Activated T-helper 2 cell treated with anti-CD3 and anti-CD28 coated beads, Interferon-gamma antibody, Interleukin-2, Interleukin-4, amounts not matched to agents 10 μg/mL and 5 μg/mL and 100 μg/mL, durations not matched to agents 14 hours and 24 hours and 36 hours (primary cell): ENCODE data around the gene MORN5. TPM values are rescaled to one million over a fixed set of nuclear protein-coding genes. Genes with fewer than 3 reads are reported as not detected.

Experiments
- DNase-seq: peaks from one replicate; pipeline ENCODE4 v3.0.0; 2021; ENCODE audit warnings: low spot score
- H3K27ac Mint-ChIP-seq: one replicate; pipeline ENCODE4 v1.8.0; 2021; ENCODE audit warnings: mixed read lengths
- H3K27me3 Mint-ChIP-seq: one replicate; pipeline ENCODE4 v1.8.0; 2021; ENCODE audit warnings: low read depth, mixed read lengths
- H3K36me3 Mint-ChIP-seq: one replicate; pipeline ENCODE4 v1.8.0; 2021; ENCODE audit warnings: low read depth, mixed read lengths
- H3K4me1 Mint-ChIP-seq: one replicate; pipeline ENCODE4 v1.8.0; 2021; ENCODE audit warnings: low read depth, mixed read lengths
- H3K4me3 Mint-ChIP-seq: one replicate; pipeline ENCODE4 v1.8.0; 2021; ENCODE audit warnings: low read depth, mild to moderate bottlenecking, moderate library complexity, mixed read lengths
- H3K9me3 Mint-ChIP-seq: one replicate; pipeline ENCODE4 v1.8.0; 2021; ENCODE audit warnings: mixed read lengths
- intact Hi-C: fragments of 100-400 bp; cut with micrococcal nuclease; formaldehyde crosslinking; loops from one replicate; pipeline ENCODE4 v1.15.1; 2023
- total RNA-seq: library from RNA; stranded (reverse); gene quantifications from 2 replicates; pipeline ENCODE4 v1.2.3, GENCODE V29; 2022

MORN5 gene
- total RNA-seq, 1 donor from 2014 or later, result not detected

DNA sequence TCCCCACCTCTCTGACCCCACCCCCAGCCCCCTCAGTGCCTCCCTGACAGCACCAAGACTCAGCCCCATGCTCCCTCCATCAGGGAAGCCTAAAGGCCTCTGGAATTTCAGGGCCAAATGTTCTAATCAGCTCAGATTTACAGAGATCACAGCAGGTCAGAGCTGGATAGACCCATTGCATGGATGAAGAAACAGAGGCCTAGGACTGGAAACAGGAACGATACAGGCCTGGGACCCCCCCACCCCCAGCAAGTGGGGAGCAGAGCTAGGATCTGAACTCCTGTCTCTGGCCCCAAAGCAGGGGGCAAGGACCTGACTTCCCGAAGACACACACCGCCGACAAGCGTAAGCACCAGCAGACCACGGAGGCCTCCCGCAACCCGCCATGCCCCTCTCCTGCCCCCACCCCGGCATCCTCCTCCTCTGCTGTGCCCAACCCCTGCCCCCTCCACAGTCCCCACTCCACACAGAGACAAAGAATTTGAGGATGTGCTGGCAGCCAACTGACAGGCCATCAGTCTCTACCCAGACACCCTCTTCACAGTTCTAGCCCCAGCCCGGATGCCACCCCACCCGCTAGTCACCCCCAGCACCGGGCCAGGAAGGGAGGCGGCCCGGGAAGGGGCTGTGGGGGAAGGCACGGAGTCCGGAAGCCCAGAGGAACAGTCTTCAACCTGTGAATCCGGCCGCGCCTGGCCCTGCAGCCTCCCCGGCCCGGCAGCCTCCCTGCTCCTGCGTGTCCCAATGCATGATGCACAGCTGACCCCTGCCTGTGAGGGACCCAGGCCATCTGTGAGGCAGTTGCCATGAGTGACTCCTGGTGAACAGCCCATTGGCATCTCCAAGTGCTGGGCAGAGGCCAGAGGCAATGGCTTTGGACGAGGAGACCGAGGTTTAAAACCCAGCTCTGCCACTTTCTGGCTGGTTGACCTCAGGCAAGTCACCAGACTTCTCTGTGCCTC is 31.4 kb upstream of the MORN5 start:
- no peak for DNase-seq
- peaks cover 5% of the 10 kb centered on the region for H3K4me1 Mint-ChIP-seq
- intact Hi-C loops, result no loop called here
- no peak overlapping the region for H3K27ac Mint-ChIP-seq
- H3K27me3 Mint-ChIP-seq, result peaks cover 34% of the 10 kb centered on the region
- no peak overlapping the region for H3K4me3 Mint-ChIP-seq
- H3K36me3 Mint-ChIP-seq, result no peaks in the 10 kb centered on the region
- no peaks in the 10 kb centered on the region for H3K9me3 Mint-ChIP-seq

DNA sequence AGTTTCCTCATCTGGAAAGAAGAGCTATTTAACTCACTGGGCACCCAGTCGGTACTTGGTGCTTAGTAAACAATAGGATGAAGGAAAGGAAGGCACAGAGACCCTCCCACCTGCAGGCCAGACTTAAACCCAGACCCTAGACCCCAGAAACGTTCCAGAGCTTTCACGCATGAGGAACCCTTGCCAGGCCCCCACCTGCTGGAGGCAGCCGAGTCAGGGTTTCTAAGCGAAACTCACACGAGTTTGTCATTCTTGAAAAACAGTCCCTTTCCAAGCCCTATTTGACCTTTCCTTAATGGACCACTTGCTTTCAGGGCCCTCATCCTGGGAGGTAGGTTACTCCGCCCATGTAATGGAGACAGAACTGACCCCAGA is 30.8 kb upstream of the MORN5 start:
- no peak overlapping the region for H3K27ac Mint-ChIP-seq
- H3K4me1 Mint-ChIP-seq, result peaks cover 5% of the 10 kb centered on the region
- H3K4me3 Mint-ChIP-seq, result no peak overlapping the region
- peaks cover 34% of the 10 kb centered on the region for H3K27me3 Mint-ChIP-seq
- H3K9me3 Mint-ChIP-seq, result no peaks in the 10 kb centered on the region
- intact Hi-C loops, result no loop called here
- H3K36me3 Mint-ChIP-seq, result no peaks in the 10 kb centered on the region
- no peak for DNase-seq

DNA sequence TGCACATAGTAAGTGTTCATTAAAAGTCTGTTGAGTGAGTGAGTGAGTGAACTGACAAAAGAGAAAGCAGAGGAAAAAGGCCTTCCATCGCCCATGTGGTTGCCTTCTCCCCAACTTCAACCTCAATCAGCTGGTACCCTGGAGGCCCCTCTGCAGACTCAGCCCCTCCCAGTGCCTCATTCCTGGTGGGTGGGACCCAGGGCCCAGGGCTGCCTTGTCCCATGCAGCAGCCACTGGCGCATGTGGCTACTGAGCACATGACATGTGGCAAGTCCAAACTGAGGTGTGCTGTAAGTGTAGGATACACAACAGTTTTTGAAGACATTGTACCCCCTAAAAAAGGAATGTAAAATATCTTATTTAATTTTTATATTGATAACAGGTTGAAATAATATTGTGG is 29.7 kb upstream of the MORN5 start:
- no peak overlapping the region for H3K4me3 Mint-ChIP-seq
- H3K27ac Mint-ChIP-seq, result no peak overlapping the region
- no peaks in the 10 kb centered on the region for H3K9me3 Mint-ChIP-seq
- no peak for DNase-seq
- intact Hi-C loops, result no loop called here
- peaks cover 5% of the 10 kb centered on the region for H3K4me1 Mint-ChIP-seq
- H3K36me3 Mint-ChIP-seq, result no peaks in the 10 kb centered on the region
- peaks cover 29% of the 10 kb centered on the region for H3K27me3 Mint-ChIP-seq

DNA sequence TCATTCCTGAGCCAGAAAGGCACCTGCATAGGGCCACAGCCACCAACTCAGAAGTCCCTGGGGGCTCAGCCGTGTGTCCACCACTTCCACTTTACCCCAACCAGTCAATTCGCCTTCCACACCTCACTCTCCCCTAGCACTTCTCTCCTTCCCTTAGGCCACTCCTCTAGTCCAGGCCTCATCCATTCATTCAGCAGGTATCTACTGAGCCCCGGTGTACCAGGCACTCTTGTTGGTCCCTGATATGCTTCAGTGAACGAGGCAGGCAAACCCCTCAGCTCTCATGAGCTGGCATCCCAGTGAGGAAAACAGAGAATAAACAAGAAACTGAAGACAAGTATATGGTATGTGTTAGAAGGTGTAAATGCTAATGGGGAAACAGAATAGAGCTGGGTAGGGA is 28.9 kb upstream of the MORN5 start:
- Mint-ChIP-seq H3K36me3 (no peaks in the 10 kb centered on the region), H3K9me3 (no peaks in the 10 kb centered on the region), H3K4me3 (no peak overlapping the region), H3K27ac (no peak overlapping the region), H3K4me1 (peaks cover 4% of the 10 kb centered on the region), H3K27me3 (peaks cover 22% of the 10 kb centered on the region)
- DNase-seq, result no peak
- intact Hi-C loops, result no loop called here

DNA sequence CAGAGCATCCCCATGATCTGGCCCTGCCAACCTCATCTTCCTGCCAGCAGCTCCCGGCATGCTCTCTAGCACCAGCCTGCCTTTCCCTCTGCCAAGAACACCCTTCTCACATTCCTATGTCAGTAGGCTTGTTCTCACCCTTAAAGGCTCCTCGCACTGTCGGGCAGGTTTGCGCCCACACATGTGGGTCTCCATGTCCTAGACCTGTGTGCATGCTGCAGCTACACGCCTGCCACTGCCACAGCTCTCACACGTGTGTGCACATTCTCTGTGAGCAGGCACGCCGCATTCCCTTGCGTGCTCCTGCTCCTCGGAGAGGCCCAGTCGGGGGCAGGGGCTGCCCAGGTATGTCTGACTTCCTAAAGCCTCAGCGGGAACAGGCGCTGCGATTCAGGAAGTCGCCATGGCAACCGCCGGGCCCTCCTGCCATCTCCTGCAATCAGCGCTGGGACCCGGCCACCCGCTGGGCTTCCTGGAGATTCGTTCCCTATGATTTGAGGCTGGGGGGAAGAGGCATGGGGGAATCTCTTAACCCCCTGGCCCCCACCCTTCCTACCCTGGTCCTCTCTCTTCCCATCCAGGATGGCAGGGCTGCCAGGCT is 28.2 kb upstream of the MORN5 start:
- Mint-ChIP-seq H3K36me3 (no peaks in the 10 kb centered on the region), H3K4me3 (no peak overlapping the region), H3K4me1 (no peaks in the 10 kb centered on the region), H3K27ac (no peak overlapping the region), H3K9me3 (no peaks in the 10 kb centered on the region), H3K27me3 (peaks cover 15% of the 10 kb centered on the region)
- intact Hi-C loops, result no loop called here
- DNase-seq, result no peak

DNA sequence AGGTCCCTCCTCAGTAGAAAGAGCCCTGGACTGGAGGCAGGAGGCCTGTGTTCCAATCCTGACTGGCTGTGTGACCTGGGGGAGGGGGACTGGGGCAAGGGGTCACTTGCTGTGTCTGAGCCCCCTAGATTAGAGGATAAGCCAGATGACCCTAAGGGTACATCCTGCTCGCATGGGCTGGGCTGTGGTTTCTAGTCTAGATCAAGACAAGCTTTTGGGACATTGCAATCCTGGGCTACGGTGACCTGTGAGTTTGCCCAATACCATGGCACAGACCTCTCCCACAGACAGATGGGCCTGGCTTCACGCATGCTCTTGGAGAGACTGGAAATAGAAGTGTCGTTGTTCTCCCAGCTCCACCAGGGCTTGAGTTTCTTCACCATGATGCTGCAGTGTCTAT is 27.2 kb upstream of the MORN5 start:
- no peak overlapping the region for H3K4me3 Mint-ChIP-seq

DNA sequence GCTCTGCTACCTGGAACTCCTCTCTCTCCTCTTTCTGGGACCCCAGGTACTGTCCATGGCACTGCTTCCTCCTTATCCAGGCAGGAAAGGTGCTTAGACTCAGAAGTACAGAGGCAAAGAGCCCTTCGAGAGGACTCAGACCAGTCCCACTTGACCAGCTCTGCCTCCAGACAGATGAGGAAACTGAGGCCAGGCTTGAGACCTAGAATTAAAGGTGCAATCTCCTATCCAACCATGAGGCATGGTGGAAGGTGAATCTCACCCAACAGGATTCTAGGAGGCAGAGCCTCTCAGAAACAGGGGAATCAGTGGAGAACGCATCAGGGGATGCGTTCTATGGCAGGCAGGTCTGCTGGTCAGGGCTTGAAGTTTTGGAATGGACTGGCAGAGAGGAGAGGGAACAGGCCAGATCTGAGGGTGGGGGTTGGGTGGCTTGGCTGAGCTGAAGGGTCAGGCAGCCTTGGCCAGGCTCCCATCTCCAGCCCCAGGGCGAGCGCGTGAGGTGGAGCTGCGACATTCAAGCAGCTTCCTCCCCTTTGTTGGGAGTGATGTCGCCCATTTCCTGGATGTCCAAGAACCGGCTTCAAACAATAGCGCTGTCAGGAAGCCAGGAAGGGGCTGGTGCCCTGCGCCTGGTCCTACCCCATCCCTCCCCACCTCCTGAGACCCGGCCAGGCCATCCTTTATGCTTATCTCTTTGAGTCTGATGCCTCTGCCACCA is 26.3 kb upstream of the MORN5 start:
- intact Hi-C loops, result no loop called here
- Mint-ChIP-seq H3K27me3 (peaks cover 8% of the 10 kb centered on the region), H3K27ac (no peak overlapping the region), H3K4me1 (no peaks in the 10 kb centered on the region), H3K4me3 (no peak overlapping the region), H3K9me3 (no peaks in the 10 kb centered on the region), H3K36me3 (no peaks in the 10 kb centered on the region)
- DNase-seq, result no peak

More for the DNA sequence above, 27.2 kb upstream of the MORN5 start:
- H3K9me3 Mint-ChIP-seq, result no peaks in the 10 kb centered on the region
- no peaks in the 10 kb centered on the region for H3K36me3 Mint-ChIP-seq
- no peaks in the 10 kb centered on the region for H3K4me1 Mint-ChIP-seq
- no peak for DNase-seq
- H3K27ac Mint-ChIP-seq, result no peak overlapping the region
- peaks cover 8% of the 10 kb centered on the region for H3K27me3 Mint-ChIP-seq
- intact Hi-C loops, result no loop called here

DNA sequence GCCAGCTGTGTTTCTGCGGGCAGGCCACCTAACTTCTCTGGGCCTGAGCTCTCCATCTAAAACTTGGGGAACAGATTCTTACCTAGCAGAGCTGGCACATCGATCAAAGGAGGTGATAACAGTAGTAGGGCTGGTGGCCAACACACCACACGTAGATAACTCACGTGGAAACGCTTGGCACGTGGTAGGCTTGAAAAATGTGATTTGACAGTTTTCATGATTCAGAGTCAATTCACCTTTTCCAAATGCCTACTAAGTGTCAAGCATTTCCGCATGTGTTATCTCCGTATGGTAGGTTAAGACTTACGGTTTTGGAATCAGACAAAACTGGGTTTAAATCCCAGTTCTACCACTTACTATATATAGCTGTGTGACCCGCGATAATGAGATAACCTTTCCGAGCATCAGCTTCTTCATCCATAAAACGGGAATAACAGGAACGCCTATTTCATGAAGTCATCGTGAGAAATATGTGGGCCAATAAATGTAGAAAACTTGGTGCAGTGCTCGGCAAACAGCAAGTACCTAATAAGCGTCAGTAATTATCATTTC is 25.6 kb upstream of the MORN5 start:
- DNase-seq, result no peak
- H3K27ac Mint-ChIP-seq, result no peak overlapping the region
- no peaks in the 10 kb centered on the region for H3K9me3 Mint-ChIP-seq
- no peaks in the 10 kb centered on the region for H3K36me3 Mint-ChIP-seq
- intact Hi-C loops, result no loop called here
- H3K4me1 Mint-ChIP-seq, result no peaks in the 10 kb centered on the region
- H3K4me3 Mint-ChIP-seq, result no peak overlapping the region
- H3K27me3 Mint-ChIP-seq, result peaks cover 8% of the 10 kb centered on the region

DNA sequence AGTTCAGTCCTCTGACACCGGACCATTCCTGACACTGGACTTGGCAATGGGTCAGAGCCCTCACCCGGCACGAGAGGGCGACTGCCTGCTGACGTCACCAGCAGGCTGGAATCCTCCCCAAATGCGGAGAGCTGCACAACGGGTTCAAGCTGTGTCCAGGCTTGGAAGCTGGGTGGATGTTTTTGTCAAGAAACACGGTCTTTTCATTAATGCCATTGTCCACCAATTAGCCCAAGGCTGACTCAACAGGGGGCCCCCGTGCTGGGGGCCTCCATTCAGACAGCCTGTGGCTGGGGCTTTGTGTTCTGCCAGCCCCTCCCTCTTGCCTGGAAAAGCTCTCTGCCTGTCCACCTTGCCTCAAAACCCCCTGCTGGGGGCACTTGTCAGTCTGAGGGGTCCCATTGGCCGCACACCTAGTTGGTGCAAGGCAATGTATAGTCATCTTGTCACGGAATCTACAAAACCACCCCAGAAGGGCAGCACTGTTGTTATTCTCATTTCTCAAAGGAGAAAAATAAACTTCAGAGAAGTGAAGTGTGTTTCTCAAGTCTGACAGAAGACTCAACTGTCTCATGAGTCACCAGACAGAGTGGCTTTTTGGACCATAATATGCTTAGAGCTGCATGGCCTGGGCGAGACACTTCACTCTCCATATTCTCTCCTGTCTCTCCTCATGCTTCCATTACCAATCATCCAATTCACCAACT is 24.7 kb upstream of the MORN5 start:
- no peak overlapping the region for H3K27ac Mint-ChIP-seq

DNA sequence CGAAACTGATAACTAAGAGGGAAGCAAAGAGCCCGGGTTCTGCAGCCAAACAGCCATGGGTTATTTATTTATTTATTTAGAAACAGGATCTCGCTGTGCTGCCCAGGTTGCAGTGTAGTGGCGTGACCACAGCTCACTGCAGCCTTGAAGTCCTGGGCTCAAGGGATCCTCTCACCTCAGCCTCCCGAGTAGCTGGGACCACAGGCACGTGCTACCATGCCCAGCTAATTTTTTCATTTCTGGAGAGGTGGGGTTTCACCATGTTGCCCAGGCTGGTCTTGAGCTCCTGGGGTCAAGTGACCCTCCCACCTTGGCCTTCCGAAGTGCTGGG is 24.2 kb upstream of the MORN5 start:
- Mint-ChIP-seq H3K9me3 (no peaks in the 10 kb centered on the region), H3K4me1 (no peaks in the 10 kb centered on the region)
- intact Hi-C loops, result no loop called here

More for the DNA sequence above, 24.7 kb upstream of the MORN5 start:
- no peaks in the 10 kb centered on the region for H3K9me3 Mint-ChIP-seq
- no peak overlapping the region for H3K4me3 Mint-ChIP-seq
- H3K36me3 Mint-ChIP-seq, result no peaks in the 10 kb centered on the region
- H3K4me1 Mint-ChIP-seq, result no peaks in the 10 kb centered on the region
- intact Hi-C loops, result no loop called here
- no peak for DNase-seq
- H3K27me3 Mint-ChIP-seq, result peaks cover 8% of the 10 kb centered on the region

DNA sequence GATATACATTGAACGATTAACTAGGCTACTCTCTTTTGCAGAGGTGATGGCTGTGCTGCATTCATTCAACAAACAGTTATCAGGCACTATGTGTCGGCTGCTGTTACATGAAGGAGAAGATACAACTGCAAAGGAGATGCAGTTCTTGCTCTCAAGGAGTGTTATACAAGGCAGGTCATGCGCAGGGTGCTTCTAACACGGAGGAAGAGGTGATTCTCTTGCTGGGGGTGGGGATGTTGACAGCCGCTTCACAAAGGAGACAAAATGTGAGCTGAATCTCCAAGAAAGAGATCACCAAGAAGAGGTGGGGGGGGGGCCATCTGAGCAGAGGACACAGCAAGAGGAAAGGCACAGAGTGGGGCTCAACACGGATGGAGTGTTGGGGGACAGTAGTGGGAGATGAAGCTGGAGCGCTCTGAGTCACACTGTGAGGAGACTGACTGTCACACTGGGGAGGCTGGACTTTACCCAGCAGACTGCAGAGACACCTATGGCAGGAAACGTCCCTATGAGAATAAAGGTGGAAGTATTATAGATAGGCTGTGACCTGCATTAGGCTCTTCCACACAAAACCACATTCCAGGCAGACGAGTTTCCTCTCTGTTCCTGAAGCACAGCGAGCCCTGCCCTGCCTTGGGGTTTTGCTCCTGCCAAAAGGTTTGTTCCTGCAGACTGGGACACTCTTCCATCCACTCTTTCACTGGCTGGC is 21.0 kb upstream of the MORN5 start:
- intact Hi-C loops, result no loop called here
- Mint-ChIP-seq H3K4me3 (no peak overlapping the region), H3K27me3 (peaks cover 3% of the 10 kb centered on the region), H3K9me3 (no peaks in the 10 kb centered on the region), H3K4me1 (no peaks in the 10 kb centered on the region), H3K36me3 (peaks cover 1% of the 10 kb centered on the region), H3K27ac (no peak overlapping the region)
- no peak for DNase-seq

More for the DNA sequence above, 24.2 kb upstream of the MORN5 start:
- Mint-ChIP-seq H3K27me3 (peaks cover 8% of the 10 kb centered on the region), H3K4me3 (no peak overlapping the region), H3K27ac (no peak overlapping the region), H3K36me3 (no peaks in the 10 kb centered on the region)
- no peak for DNase-seq
